GM12801 (cell line): ENCODE measurements around the gene PPOX.

Experiments
- TF ChIP-seq, protein P1 (sequence below): IDR thresholded peaks from one replicate; pipeline ENCODE4 v1.5.1; 2011; ENCODE audit warnings: control low read depth; ENCODE audit not compliant: insufficient read length; ENCODE audit errors: extremely low read depth

The PPOX gene

DNA sequence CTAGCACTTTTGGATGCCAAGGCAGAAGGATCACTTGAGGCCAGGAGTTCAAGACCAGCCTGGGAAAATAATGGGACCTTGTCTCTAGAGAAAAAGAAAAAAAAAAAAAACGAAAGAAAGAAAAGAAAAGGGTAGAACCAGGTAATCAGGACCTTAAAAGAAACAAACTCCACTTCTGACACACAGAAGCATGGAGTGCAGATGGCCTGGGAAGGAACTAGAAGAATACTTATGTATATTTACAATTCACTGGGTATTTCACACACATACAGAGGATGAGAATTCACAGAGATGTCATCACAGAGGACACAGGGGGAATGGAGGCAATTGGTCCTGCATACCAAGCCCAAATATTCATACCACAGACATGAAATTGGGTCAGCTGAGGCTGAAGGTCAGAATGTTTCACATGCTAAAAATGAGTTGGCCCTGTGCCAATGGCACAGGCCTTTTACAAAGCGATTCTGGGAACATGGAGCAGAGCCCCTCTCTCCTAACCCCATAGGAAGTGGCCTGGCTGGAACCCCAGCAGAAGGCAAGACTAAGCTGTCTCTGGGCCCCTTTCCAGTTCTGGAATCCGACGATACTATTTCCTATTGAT is 6.7 kb downstream of the PPOX start:
- TF ChIP-seq, protein P1, sequence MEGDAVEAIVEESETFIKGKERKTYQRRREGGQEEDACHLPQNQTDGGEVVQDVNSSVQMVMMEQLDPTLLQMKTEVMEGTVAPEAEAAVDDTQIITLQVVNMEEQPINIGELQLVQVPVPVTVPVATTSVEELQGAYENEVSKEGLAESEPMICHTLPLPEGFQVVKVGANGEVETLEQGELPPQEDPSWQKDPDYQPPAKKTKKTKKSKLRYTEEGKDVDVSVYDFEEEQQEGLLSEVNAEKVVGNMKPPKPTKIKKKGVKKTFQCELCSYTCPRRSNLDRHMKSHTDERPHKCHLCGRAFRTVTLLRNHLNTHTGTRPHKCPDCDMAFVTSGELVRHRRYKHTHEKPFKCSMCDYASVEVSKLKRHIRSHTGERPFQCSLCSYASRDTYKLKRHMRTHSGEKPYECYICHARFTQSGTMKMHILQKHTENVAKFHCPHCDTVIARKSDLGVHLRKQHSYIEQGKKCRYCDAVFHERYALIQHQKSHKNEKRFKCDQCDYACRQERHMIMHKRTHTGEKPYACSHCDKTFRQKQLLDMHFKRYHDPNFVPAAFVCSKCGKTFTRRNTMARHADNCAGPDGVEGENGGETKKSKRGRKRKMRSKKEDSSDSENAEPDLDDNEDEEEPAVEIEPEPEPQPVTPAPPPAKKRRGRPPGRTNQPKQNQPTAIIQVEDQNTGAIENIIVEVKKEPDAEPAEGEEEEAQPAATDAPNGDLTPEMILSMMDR = no peak

DNA sequence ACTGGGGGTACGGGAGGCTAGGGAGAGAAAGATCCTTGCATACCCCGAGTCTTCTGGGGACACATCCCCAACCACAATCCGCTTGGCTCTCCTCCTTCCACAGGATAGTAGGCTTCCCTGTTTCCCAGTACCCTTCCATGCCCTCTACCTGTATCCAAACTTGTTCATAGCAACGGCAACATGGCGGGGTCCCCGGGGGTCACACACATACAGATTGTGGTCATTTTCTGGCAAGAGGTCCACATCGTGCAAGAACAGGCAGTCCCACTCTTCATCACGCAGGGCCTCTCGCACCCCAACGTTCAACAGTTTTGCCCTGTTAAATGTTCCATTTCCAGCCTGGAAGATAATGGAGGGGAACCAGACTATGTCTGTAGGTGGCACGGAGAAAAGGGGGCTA is 7.5 kb downstream of the PPOX start:
- TF ChIP-seq, protein P1 = no peak

DNA sequence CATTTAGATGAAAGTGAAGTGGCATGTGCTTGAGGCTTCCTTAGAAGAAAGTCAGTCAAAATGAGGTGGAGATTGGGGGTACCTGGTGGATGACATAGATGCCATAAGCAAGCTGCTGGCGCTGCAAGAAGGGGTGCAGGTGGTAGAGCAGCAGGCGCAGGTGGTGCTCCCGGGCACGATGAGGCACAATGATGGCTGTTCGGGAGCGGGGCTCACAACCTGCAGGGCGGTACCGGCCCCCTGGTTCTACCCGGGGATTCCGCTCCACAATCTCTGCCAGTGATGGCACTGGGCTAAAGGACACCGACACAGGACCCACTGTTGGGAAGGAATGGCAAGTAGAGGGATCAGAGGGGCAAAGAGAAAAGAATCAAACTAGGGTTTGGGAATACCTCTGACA is 8.7 kb downstream of the PPOX start:
- TF ChIP-seq, protein P1 = no peak

DNA sequence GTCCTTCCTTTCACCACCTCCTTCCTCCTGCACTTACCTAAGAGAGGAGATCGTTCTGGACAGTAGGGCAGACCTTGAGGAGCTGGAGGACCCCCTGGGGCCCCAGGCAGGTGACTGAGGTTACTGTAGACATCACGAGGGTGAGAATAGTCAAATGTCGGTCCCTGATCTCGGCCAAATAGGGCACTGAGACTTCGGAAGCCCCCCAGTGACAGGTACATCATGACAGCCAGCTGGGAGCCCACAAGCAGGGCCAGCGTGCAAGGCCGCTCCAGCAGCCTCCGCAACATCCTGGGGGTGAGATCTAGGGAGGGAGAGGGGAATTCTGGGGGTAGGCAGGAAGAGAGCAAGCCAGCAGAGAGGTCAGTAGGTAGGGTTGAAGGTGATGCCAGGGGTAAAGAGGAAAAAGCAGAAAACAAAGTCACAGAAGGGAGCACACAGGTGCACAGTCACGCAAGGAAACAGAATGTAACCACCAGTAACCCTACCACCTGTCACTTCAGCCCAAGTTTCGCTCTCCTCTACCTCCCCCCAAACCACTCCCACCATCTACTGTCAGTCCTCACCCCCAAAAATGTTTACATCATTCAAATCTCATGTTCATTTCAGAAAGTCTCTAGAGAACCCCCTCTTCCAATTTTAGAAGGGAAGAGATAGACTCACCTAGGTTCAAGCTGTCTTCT is 9.7 kb downstream of the PPOX start:
- TF ChIP-seq, protein P1 = no peak

DNA sequence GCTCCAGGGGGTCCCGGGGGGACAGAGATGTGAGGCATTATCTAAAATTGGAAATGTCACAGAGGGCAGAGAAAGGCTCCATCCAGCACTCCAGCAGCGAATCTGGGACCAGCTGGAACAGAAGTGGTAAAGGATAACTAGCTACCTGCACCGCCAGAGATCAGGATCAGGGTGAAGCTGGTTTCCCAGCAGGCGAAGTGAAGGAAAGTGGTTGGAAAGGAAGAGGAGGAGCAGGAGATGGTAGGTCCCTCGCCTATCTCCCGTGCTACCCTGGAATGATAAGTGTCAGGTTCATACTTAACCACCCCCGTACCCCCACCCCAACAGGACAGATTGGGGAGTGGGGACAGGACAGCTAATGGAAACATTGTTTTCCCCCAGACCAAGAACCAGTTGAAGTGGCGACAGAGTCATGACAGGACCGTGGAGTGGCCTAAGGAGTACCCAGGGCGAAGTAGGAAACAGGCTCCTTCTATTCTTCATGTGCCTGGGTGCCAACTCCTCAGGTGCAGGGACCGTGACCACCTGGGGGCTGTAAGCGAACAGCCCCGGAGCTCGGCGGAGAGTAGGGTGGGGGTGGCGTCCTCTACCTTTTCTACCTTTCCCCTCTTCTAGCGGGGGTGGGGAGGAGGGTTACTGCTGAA is 10.4 kb downstream of the PPOX start:
- TF ChIP-seq, protein P1 = no peak

DNA sequence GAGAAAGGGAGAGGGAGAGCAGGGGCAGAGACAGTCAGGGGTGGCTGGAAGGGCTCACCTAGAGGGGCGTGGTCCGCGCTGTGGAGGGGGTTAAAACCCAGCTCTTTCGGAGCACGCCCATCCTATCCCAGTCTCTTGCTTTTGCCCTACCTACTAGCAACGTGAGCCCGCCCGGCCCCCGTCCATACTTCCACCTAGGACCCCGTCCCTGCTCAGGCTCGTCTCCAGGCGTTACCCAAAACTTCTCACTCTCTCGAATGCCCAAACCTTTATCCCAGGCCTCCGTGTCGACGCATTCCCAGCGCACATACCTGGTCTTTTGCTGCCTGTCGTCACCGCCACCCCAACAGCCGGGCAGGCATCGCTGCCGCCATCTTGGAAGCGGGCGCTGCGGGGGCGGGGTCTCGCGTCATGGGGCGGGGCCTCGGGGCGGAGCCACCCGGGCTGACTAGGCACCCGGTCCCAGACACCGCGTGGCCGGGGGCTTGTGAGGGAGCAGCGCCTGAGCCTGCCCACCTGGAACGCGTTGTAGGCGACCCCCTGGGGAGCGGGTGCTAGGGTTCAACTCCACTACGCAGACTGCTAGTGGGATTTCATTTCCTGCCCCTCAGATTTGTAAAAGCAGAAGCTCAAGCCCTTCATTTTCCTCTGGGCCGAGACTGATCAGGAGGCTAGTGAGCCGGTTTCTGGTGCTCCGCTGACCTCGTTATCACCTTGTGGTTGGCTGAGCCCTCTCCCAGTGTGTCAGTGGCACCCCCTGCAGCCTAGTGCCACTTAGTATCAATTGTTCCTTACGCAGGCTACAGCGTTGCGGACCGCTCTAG is 11.1 kb downstream of the PPOX start, which contains the start of gene B4GALT3:
TSS of gene B4GALT3 (minus strand) at position 396 of the 824 bp plus-strand sequence. CDS start 1,447 bp downstream, outside the sequence.
- TF ChIP-seq, protein P1 = no peak

DNA sequence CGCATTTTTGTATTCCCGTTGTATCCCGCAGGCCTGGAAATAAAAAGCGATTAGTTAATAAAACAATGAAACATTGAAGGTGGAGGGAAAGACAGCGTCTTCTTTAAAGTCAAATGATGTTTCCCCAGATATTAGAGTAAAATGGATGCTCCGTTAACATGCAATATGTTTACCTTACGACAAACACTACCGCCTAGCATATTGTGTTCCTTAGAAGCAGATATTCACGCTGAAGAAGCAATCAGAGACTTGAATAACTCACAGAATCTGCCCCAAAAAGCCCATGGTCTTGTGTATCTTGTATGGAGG is 11.7 kb downstream of the PPOX start:
- TF ChIP-seq, protein P1 = no peak
